A673 (cell line): ENCODE measurements around the gene LAD1. TPM values are rescaled to one million over a fixed set of nuclear protein-coding genes. Genes with fewer than 3 reads are reported as not detected.

ENCODE experiments used
- BruUV-seq: library from RNA; stranded (reverse); fragments of 400-500 nt; replicated peaks from 2 replicates; lab custom pipeline; 2021; lab: Mats Ljungman, UMichigan
- CTCF ChIA-PET: fragments of 300-600 bp; sonication (Branson Sonifier 250); formaldehyde crosslinking; loops from one replicate; lab custom pipeline; 2022; ENCODE audit warnings: antibody characterized with exemption; lab: Charles Lee
- POLR2A ChIA-PET: fragments of 300-600 bp; sonication (Branson Sonifier 250); formaldehyde crosslinking; loops from one replicate; lab custom pipeline; 2022; ENCODE audit warnings: antibody characterized with exemption; ENCODE audit not compliant: low non-redundant PET; lab: Charles Lee
- DNase-seq: peaks from one replicate; pipeline ENCODE4 v3.0.0-alpha.2; 2015; ENCODE audit warnings: low spot score
- H3K27ac ChIP-seq: fragments of 200-600 bp; sonication (generic); 2 replicates; pipeline ENCODE4 v1.5.1; 2016; ENCODE audit warnings: mixed run types, low read depth, mild to moderate bottlenecking, mixed read lengths, antibody characterized with exemption, low read length; ENCODE audit not compliant: poor library complexity, severe bottlenecking
- H3K27me3 ChIP-seq: fragments of 200-600 bp; sonication (generic); replicated peaks from 2 replicates; pipeline ENCODE4 v1.6.1; 2017; ENCODE audit warnings: mixed run types, low read depth, mild to moderate bottlenecking, mixed read lengths, antibody characterized with exemption, low read length; ENCODE audit not compliant: insufficient read depth, poor library complexity
- H3K36me3 ChIP-seq: fragments of 200-600 bp; sonication (generic); 2 replicates; pipeline ENCODE4 v1.6.1; 2016; ENCODE audit warnings: mixed run types, mild to moderate bottlenecking, mixed read lengths, antibody characterized with exemption, low read length; ENCODE audit not compliant: insufficient read depth, poor library complexity, severe bottlenecking
- H3K4me1 ChIP-seq: fragments of 200-600 bp; sonication (generic); 2 replicates; pipeline ENCODE4 v1.6.1; 2017; ENCODE audit warnings: mixed run types, mild to moderate bottlenecking, mixed read lengths, antibody characterized with exemption, low read length; ENCODE audit not compliant: insufficient read depth, poor library complexity, severe bottlenecking
- H3K4me3 ChIP-seq: fragments of 200-600 bp; sonication (generic); 2 replicates; pipeline ENCODE4 v1.5.1; 2016; ENCODE audit warnings: low read depth, mixed run types, mild to moderate bottlenecking, mixed read lengths, low read length; ENCODE audit not compliant: poor library complexity, severe bottlenecking
- H3K9me3 ChIP-seq: fragments of 200-600 bp; sonication (generic); 2 replicates; pipeline ENCODE4 v1.6.1; 2016; ENCODE audit warnings: mixed run types, low read depth, mild to moderate bottlenecking, mixed read lengths, antibody characterized with exemption, low read length; ENCODE audit not compliant: poor library complexity, severe bottlenecking
- CTCF ChIP-seq: fragments of 300-800, 200-600 bp; sonication (generic); conservative IDR thresholded peaks from 2 replicates; pipeline ENCODE4 v1.5.1; 2017; ENCODE audit warnings: low read depth, mild to moderate bottlenecking, antibody characterized with exemption, low read length, moderate library complexity, mixed read lengths
- EZH2 ChIP-seq: fragments of 200-600 bp; sonication (generic); IDR thresholded peaks from 2 replicates; pipeline ENCODE4 v1.6.1; 2017; ENCODE audit warnings: borderline replicate concordance, low read depth, mild to moderate bottlenecking, mixed read lengths, antibody characterized with exemption, low read length; ENCODE audit not compliant: poor library complexity, severe bottlenecking
- intact Hi-C: fragments of 100-400 bp; cut with micrococcal nuclease; formaldehyde crosslinking; loops from one replicate; pipeline ENCODE4 v1.10.0; 2022; ENCODE audit not compliant: unreplicated experiment
- total RNA-seq: library from RNA; stranded (reverse); gene quantifications from 2 replicates; pipeline ENCODE4 v1.2.3, GENCODE V29; 2021

LAD1 gene
- total RNA-seq, 1 experiment from 2014 or later = not detected

DNA sequence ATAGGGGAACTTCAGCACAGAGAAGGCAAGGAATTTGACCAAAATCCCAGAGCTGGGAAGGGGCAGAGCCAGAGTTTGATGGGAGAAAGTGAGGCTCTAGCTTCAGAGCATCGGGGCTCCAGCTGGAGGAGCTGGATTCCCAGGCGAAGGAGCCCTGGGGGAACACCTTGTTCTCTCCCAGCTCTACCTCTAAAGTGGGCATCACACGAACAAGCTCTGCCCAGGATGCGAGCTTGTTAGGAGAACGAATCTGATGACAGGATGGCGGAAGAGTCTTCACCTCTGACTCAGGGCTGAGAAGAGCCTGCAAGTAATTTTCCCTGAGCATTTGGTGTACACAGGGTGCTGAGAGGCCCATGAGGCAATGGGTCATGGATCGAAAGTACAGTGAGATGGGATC lies 43.7 kb downstream of the LAD1 start:
- POLR2A ChIA-PET = interaction anchor here (0.6 kb wide), 1 partner anchor 8 kb away, joined by 9 read pairs; no protein-coding TSS in a partner anchor
- no peaks in the 10 kb centered on the region for H3K9me3 ChIP-seq
- no peaks in the 10 kb centered on the region for H3K36me3 ChIP-seq
- intact Hi-C loops = no loop called here
- peaks cover 14% of the 10 kb centered on the region for H3K4me1 ChIP-seq
- H3K27ac ChIP-seq = no peak overlapping the region
- no TSS peak for BruUV-seq
- CTCF ChIA-PET = no interaction called here
- H3K27me3 ChIP-seq = no peaks in the 10 kb centered on the region
- no peak overlapping the region for H3K4me3 ChIP-seq
- TF ChIP-seq CTCF (no peak), EZH2 (no peak)
- no peak for DNase-seq

DNA sequence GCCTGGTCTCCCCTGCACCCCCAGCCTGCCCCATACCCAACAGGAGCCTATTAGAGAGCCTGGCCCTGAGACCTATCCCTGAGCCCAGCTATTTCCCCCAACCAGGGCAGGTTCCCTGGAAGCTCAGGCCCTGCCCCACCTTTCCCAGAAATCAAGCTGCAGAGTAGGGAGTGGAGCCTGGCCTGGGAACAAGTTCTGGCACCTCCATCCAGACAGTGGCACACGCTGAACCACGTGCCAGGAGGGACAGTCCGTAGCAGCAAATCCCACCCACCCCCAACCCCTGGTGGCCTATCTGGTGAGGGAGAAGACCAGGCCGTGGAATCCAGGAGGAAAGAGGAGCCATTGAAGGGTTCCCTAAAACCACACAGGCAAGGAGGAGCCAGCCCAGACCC lies 44.2 kb downstream of the LAD1 start:
- H3K4me1 ChIP-seq = peaks cover 12% of the 10 kb centered on the region
- intact Hi-C loops = no loop called here
- H3K36me3 ChIP-seq = no peaks in the 10 kb centered on the region
- POLR2A ChIA-PET = no interaction called here
- no peak overlapping the region for H3K4me3 ChIP-seq
- H3K9me3 ChIP-seq = no peaks in the 10 kb centered on the region
- BruUV-seq = no TSS peak
- CTCF ChIA-PET = no interaction called here
- no peak for DNase-seq
- H3K27ac ChIP-seq = no peak overlapping the region
- no peaks in the 10 kb centered on the region for H3K27me3 ChIP-seq
- TF ChIP-seq CTCF = no peak
- TF ChIP-seq EZH2 = no peak

GRCh38 chr1:201354151-201354900 lies 44.8 kb downstream of the LAD1 start:
- Histone ChIP-seq H3K36me3 (no peaks in the 10 kb centered on the region), H3K4me3 (no peak overlapping the region), H3K4me1 (peaks cover 6% of the 10 kb centered on the region), H3K27ac (no peak overlapping the region), H3K27me3 (no peaks in the 10 kb centered on the region), H3K9me3 (no peaks in the 10 kb centered on the region)
- ChIA-PET CTCF (no interaction called here), POLR2A (no interaction called here)
- TF ChIP-seq CTCF (no peak), EZH2 (no peak)
- intact Hi-C loops = no loop called here
- no TSS peak for BruUV-seq
- DNase-seq = no peak
